ENCODE measurements around the gene SLC37A1. TPM values are rescaled to one million over a fixed set of nuclear protein-coding genes. Genes with fewer than 3 reads are reported as not detected.

The SLC37A1 gene
- 45.2 TPM for polyA plus RNA-seq (2013)

GRCh38 chr21:42513151-42513984 lies at the start of gene SLC37A1:
Gene SLC37A1, plus strand, starts transcription at chr21:42513852. Its CDS starts 4,603 bp downstream, at chr21:42518455.
- ChIA-PET CTCF (interaction anchor here (0.8 to 1.9 kb wide), 14 partner anchors 9 to 46 kb away, joined by 3 to 7 read pairs (median 4); no protein-coding TSS in a partner anchor), POLR2A (interaction anchor here (1.0 to 1.4 kb wide), 4 partner anchors 10 to 21 kb away, joined by 3 to 6 read pairs (median 4); partner anchors contain the start of gene RSPH1)
- H3K27ac ChIP-seq (ENCODE audit: insufficient read depth in 1 of 2, low read depth in 1 of 2, low read length in 2 of 2, poor library complexity in 1 of 2, severe bottlenecking in 2 of 2) = peak within 1 kb of the TSS; percentile 68 to 83
- H3K36me3 ChIP-seq (ENCODE audit: control insufficient read depth in 4 of 4, insufficient read depth in 4 of 4, low read length in 3 of 4) = peaks cover 2 to 16% (median 7%) of the 10 kb centered on the region in 4 experiments
- DNase-seq = peak in 2 of 3 donors; percentile 56 to 64
- H3K9me3 ChIP-seq (ENCODE audit: control extremely low read depth in 1 of 5, control insufficient read depth in 4 of 5, insufficient read depth in 2 of 5, low read depth in 1 of 5, low read length in 4 of 5) = no peaks in the 10 kb centered on the region
- H3K27me3 ChIP-seq (replicated peaks in 2 of 5; ENCODE audit: control insufficient read depth in 4 of 5, insufficient read depth in 5 of 5, low read length in 4 of 5) = no peaks in the 10 kb centered on the region
- peak within 1 kb of the TSS; percentile 51 to 93 (median 76) for H3K4me3 ChIP-seq (ENCODE audit: control insufficient read depth in 1 of 7, extremely low read depth in 1 of 7, insufficient read depth in 4 of 7, low read depth in 2 of 7, low read length in 6 of 7)
- 11% methylated on average over 81 of the region's 88 CpGs for WGBS (ENCODE audit: insufficient coverage)
- H3K4me1 ChIP-seq (ENCODE audit: control extremely low read depth in 1 of 4, control insufficient read depth in 4 of 4, insufficient read depth in 4 of 4, low read length in 3 of 4) = peaks cover 12 to 52% (median 39%) of the 10 kb centered on the region in 4 experiments

GRCh38 chr21:42463861-42464515 lies 49.7 kb upstream of the SLC37A1 start:
- peak; percentile 88 to 91 (median 90) for DNase-seq
- POLR2A ChIA-PET = interaction anchor here (1.1 to 1.4 kb wide), 2 partner anchors 12 to 345 kb away, joined by 3 to 5 read pairs; no protein-coding TSS in a partner anchor
- CTCF ChIA-PET = interaction anchor here (0.7 to 7.5 kb wide), 7 partner anchors 11 to 347 kb away, joined by 3 to 61 read pairs (median 4); no protein-coding TSS in a partner anchor
- WGBS (ENCODE audit: insufficient coverage) = 44% methylated on average over 17 of the region's 17 CpGs
- H3K4me3 ChIP-seq (ENCODE audit: control insufficient read depth in 1 of 7, extremely low read depth in 1 of 7, insufficient read depth in 4 of 7, low read depth in 2 of 7, low read length in 6 of 7) = peak overlapping the region in 3 of 7 experiments; percentile 11 to 36 (median 29)
- peaks cover 41 to 100% (median 89%) of the 10 kb centered on the region in 4 experiments for H3K4me1 ChIP-seq (ENCODE audit: control extremely low read depth in 1 of 4, control insufficient read depth in 4 of 4, insufficient read depth in 4 of 4, low read length in 3 of 4)
- no peaks in the 10 kb centered on the region for H3K27me3 ChIP-seq (replicated peaks in 2 of 5; ENCODE audit: control insufficient read depth in 4 of 5, insufficient read depth in 5 of 5, low read length in 4 of 5)
- H3K36me3 ChIP-seq (ENCODE audit: control insufficient read depth in 4 of 4, insufficient read depth in 4 of 4, low read length in 3 of 4) = no peaks in the 10 kb centered on the region
- H3K9me3 ChIP-seq (ENCODE audit: control extremely low read depth in 1 of 5, control insufficient read depth in 4 of 5, insufficient read depth in 2 of 5, low read depth in 1 of 5, low read length in 4 of 5) = no peaks in the 10 kb centered on the region
- H3K27ac ChIP-seq (ENCODE audit: insufficient read depth in 1 of 2, low read depth in 1 of 2, low read length in 2 of 2, poor library complexity in 1 of 2, severe bottlenecking in 2 of 2) = peak overlapping the region; percentile 71

- Histone ChIP-seq H3K27ac (ENCODE audit: insufficient read depth in 1 of 2, low read depth in 1 of 2, low read length in 2 of 2, poor library complexity in 1 of 2, severe bottlenecking in 2 of 2) (peak overlapping the region; percentile 71), H3K4me3 (ENCODE audit: control insufficient read depth in 1 of 7, extremely low read depth in 1 of 7, insufficient read depth in 4 of 7, low read depth in 2 of 7, low read length in 6 of 7) (peak overlapping the region in 5 of 7 experiments; percentile 9 to 59 (median 47)), H3K4me1 (ENCODE audit: control extremely low read depth in 1 of 4, control insufficient read depth in 4 of 4, insufficient read depth in 4 of 4, low read length in 3 of 4) (peaks cover 41 to 96% (median 86%) of the 10 kb centered on the region in 4 experiments), H3K9me3 (ENCODE audit: control extremely low read depth in 1 of 5, control insufficient read depth in 4 of 5, insufficient read depth in 2 of 5, low read depth in 1 of 5, low read length in 4 of 5) (no peaks in the 10 kb centered on the region), H3K27me3 (replicated peaks in 2 of 5; ENCODE audit: control insufficient read depth in 4 of 5, insufficient read depth in 5 of 5, low read length in 4 of 5) (no peaks in the 10 kb centered on the region), H3K36me3 (ENCODE audit: control insufficient read depth in 4 of 4, insufficient read depth in 4 of 4, low read length in 3 of 4) (no peaks in the 10 kb centered on the region)
- CTCF ChIA-PET = interaction anchor here (0.7 to 7.5 kb wide), 8 partner anchors 9 to 345 kb away, joined by 3 to 61 read pairs (median 3); no protein-coding TSS in a partner anchor
- POLR2A ChIA-PET = interaction anchor here (0.6 to 1.1 kb wide), 2 partner anchors 63 to 154 kb away, joined by 3 to 4 read pairs; no protein-coding TSS in a partner anchor
- peak; percentile 86 to 93 (median 90) for DNase-seq
- 0% methylated on average over 4 of the region's 8 CpGs for WGBS (ENCODE audit: insufficient coverage)
Measured at GRCh38 chr21:42465008-42465802, 48.4 kb upstream of the SLC37A1 start.

- CTCF ChIA-PET = interaction anchor here (0.9 to 7.5 kb wide), 5 partner anchors 8 to 71 kb away, joined by 3 to 61 read pairs (median 3); no protein-coding TSS in a partner anchor
- Histone ChIP-seq H3K27ac (ENCODE audit: insufficient read depth in 1 of 2, low read depth in 1 of 2, low read length in 2 of 2, poor library complexity in 1 of 2, severe bottlenecking in 2 of 2) (peak overlapping the region; percentile 71), H3K36me3 (ENCODE audit: control insufficient read depth in 4 of 4, insufficient read depth in 4 of 4, low read length in 3 of 4) (no peaks in the 10 kb centered on the region), H3K4me3 (ENCODE audit: control insufficient read depth in 1 of 7, extremely low read depth in 1 of 7, insufficient read depth in 4 of 7, low read depth in 2 of 7, low read length in 6 of 7) (peak overlapping the region in 5 of 7 experiments; percentile 4 to 59 (median 47)), H3K4me1 (ENCODE audit: control extremely low read depth in 1 of 4, control insufficient read depth in 4 of 4, insufficient read depth in 4 of 4, low read length in 3 of 4) (peaks cover 41 to 90% (median 81%) of the 10 kb centered on the region in 4 experiments), H3K27me3 (replicated peaks in 2 of 5; ENCODE audit: control insufficient read depth in 4 of 5, insufficient read depth in 5 of 5, low read length in 4 of 5) (no peaks in the 10 kb centered on the region), H3K9me3 (ENCODE audit: control extremely low read depth in 1 of 5, control insufficient read depth in 4 of 5, insufficient read depth in 2 of 5, low read depth in 1 of 5, low read length in 4 of 5) (no peaks in the 10 kb centered on the region)
- POLR2A ChIA-PET = interaction anchor here (1.1 kb wide), 1 partner anchor 62 kb away, joined by 3 read pairs; no protein-coding TSS in a partner anchor
- WGBS (ENCODE audit: insufficient coverage) = 0% methylated on average over 2 of the region's 3 CpGs
- DNase-seq = no peak
Measured at GRCh38 chr21:42465803-42466127, 47.9 kb upstream of the SLC37A1 start.

GRCh38 chr21:42466700-42467099 lies 47.0 kb upstream of the SLC37A1 start:
- 88% methylated on average over 8 of the region's 10 CpGs for WGBS (ENCODE audit: insufficient coverage)

More at GRCh38 chr21:42466700-42467099, 47.0 kb upstream of the SLC37A1 start:
- Histone ChIP-seq H3K4me1 (ENCODE audit: control extremely low read depth in 1 of 4, control insufficient read depth in 4 of 4, insufficient read depth in 4 of 4, low read length in 3 of 4) (peaks cover 39 to 81% (median 71%) of the 10 kb centered on the region in 4 experiments), H3K4me3 (ENCODE audit: control insufficient read depth in 1 of 7, extremely low read depth in 1 of 7, insufficient read depth in 4 of 7, low read depth in 2 of 7, low read length in 6 of 7) (no peak overlapping the region), H3K36me3 (ENCODE audit: control insufficient read depth in 4 of 4, insufficient read depth in 4 of 4, low read length in 3 of 4) (no peaks in the 10 kb centered on the region), H3K27ac (ENCODE audit: insufficient read depth in 1 of 2, low read depth in 1 of 2, low read length in 2 of 2, poor library complexity in 1 of 2, severe bottlenecking in 2 of 2) (no peak overlapping the region), H3K27me3 (replicated peaks in 2 of 5; ENCODE audit: control insufficient read depth in 4 of 5, insufficient read depth in 5 of 5, low read length in 4 of 5) (no peaks in the 10 kb centered on the region), H3K9me3 (ENCODE audit: control extremely low read depth in 1 of 5, control insufficient read depth in 4 of 5, insufficient read depth in 2 of 5, low read depth in 1 of 5, low read length in 4 of 5) (no peaks in the 10 kb centered on the region)
- POLR2A ChIA-PET = no interaction called here
- no peak for DNase-seq
- CTCF ChIA-PET = interaction anchor here (0.6 to 7.5 kb wide), 20 partner anchors 9 to 223 kb away, joined by 3 to 61 read pairs (median 4); partner anchors contain the start of gene SLC37A1

Measured in common myeloid progenitor, CD34-positive (primary cell).